Stimulated activated CD4-positive, alpha-beta T cell treated with anti-CD3 and anti-CD28 coated beads, Interleukin-2, amount 100 ng/mL, for 4 hours (primary cell): ENCODE measurements around the gene C1QL2.

Experiments
- DNase-seq: peaks from one replicate; pipeline ENCODE4 v3.0.0-alpha.2; 2020; ENCODE audit warnings: low read depth

Gene C1QL2

DNA sequence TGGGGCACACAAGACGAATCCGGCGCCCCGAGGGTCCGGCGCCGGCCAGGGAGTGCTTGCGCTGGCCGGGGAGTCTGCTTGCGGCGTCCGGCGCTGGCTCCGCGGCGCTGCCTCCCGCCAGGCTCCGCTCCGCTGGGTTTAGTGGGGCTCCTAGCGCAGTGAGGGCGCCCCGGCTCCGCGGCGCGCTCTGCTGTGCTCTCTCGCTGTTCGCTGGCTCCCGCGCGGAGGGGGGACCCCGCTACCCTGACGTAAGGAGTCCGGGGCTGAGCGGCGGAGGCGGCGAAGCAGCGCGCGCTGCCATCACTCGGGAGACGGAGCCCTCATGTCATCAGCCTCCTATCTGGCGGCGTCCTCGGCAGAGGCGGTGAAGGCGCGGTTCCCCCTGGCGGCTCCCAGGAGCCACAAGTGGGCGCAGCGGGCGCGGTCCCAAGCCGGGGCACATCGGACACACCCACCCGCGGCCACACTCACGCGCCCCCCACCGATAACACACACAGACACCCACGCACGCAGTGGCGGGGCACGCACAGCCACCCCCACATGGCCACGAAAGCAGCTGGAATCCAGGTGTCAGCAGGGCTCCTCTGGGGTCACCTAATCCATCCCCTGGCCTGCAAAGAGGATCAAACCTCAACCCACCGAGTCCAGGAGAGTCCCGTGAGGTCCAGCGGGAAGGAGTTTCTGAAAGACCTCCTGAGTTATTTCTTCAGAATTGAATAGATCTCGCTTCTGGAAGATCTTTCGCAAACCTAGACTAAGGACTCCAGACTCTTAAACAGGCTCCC lies at the start of gene C1QL2:
C1QL2 (minus strand) TSS at position 189 of the 785 bp plus-strand sequence. CDS start 482 bp downstream, outside the sequence.
- no peak for DNase-seq

DNA sequence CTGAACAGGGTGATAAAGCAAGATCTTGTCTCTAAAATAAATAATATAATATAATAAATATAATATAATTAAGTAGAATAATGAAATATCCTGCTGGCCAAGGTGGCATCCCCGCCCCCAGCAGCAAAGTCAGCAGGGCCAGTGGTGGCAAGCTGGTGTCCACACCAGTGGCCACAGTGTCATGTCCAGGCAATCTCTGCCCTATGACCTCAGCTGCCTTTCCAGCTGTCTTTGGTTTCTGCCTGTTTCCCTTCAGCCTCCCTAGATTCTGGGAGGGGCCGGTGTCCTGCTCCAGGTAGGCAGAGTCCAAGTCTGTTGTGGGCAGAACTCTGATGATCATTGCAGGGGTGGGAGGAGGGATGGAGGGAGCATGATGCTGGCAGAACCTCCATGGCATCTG lies 48.9 kb upstream of the C1QL2 start:
- DNase-seq = no peak

- no peak for DNase-seq
Measured at GRCh38 chr2:119206201-119206600, 47.6 kb upstream of the C1QL2 start.

- DNase-seq = no peak
Measured at GRCh38 chr2:119205001-119205706, 46.6 kb upstream of the C1QL2 start.

DNA sequence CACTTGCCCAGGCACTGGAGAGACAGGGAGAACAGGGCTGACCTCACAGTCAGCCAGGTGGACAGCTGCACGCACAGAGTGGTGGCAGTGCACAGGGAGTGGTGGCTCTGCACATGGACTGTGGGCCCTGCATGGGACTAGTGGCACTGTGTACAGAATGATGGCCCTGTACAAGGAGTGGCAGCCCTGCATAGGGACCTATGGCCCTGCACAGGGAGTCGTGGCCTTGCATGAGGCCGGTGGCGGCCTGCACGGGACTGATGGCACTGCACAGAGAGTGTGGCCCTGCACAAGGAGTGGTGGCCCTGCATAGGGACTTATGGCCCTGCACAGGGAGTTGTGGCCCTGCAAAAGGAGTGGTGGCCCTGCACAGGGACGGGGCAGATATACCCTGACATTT lies 46.0 kb upstream of the C1QL2 start:
- DNase-seq = no peak

DNA sequence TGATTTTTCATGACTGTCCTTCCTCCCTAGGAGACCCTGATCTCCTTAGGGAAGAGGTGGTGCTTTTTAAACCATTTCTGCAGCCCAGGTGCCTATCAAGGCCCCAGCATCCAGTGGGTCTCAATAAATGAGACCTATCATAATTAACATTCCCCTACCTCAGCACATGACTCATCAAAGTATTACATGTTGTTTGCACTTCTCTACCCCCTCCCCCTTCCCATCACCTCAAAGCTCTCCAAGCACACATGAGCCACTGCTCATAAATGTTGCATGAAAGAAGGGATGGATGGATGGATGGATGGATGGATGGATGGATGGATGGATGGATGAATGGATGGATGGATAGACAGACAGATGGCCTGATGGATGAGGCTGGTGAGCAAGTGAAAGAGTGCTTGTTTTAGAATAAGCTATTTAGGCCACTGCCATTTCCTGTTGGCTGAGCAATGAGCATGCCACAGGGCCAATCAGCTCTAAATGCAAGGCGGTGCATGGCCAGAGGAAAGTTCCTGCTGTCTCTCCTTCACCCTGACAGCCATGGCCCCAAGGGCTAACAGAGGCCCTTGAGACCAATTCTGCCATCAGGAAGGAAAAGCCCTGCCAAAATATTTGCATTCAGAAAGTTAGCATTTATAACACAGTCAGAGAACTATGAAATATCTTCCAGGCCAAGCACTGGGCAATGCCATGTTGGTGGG lies 44.2 kb upstream of the C1QL2 start:
- DNase-seq = no peak

GRCh38 chr2:119201815-119202214 lies 43.3 kb upstream of the C1QL2 start:
- DNase-seq = no peak

DNA sequence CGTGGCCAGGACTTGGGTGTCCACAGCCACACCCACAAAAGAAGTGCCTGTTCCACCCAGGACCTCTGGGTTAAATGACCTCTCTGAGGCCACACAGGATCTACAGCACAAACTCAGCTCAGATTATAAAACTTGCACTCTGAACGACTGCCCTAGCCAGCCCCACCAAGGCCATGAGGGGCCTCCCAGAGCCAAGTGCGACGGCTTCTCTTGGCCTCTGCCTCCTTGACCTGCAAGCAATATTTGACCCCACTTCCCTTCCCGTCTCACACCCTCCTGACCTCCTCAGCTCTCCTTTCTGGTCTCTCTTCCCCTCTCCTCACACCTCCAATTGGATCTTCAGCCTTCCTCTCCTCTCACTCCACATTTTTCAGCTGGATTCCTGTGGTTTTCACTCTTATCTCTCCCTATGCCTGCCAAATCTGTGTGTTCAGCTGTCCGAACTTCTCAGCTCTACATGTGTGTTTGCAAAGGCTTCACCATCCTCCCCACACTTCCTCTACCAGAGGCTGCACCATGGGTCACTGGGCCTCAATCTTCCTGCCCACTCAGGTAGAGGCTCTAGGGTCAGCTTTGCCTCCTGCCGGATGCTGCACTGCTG lies 39.8 kb upstream of the C1QL2 start:
- no peak for DNase-seq

DNA sequence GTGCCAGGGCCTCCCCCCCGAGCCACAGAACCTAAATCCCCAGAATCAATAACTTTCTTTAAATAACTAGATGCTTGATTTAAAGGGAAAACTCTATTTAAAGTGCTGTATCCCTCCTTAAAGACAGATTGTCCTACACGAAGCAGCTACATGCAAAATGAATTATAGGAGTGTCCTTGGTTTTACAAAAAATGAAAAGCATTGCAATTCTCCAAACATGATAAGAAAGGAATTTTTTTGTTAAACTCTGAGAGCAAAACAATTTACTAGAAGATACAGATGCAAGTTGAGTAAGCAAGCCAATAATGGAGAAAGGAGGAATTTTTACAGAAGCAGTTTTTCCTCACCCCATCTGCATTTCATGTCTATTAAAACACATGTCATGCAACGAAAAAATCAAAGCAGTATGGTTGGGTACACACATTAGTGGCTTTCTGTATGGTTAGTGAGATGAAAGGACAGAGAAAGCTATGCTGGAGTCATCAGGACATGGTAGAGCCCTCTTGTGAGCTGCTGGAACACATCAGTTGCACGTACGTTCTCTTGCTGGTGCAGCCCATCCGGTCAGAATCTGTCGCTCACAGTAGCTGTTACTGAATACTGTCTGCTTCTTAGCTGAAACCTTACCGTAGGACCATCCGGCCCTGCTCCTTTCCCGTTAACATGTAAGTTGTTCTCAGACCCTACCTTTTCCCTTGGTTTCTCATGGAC lies 39.1 kb upstream of the C1QL2 start:
- no peak for DNase-seq

DNA sequence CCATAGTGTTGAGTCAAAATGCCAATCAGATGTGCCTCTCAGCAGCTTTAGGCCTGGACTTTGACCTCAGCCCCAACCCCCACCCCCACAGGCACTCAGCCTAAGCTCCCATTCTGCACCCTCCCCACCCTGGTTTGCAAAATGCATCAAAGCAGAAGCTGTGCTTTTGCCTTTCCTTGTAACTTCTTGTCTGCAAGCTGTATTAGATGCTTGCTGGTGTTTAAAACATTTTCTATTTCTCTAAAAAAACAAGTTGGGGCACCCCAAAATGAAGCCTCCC lies 38.5 kb upstream of the C1QL2 start:
- DNase-seq = no peak

DNA sequence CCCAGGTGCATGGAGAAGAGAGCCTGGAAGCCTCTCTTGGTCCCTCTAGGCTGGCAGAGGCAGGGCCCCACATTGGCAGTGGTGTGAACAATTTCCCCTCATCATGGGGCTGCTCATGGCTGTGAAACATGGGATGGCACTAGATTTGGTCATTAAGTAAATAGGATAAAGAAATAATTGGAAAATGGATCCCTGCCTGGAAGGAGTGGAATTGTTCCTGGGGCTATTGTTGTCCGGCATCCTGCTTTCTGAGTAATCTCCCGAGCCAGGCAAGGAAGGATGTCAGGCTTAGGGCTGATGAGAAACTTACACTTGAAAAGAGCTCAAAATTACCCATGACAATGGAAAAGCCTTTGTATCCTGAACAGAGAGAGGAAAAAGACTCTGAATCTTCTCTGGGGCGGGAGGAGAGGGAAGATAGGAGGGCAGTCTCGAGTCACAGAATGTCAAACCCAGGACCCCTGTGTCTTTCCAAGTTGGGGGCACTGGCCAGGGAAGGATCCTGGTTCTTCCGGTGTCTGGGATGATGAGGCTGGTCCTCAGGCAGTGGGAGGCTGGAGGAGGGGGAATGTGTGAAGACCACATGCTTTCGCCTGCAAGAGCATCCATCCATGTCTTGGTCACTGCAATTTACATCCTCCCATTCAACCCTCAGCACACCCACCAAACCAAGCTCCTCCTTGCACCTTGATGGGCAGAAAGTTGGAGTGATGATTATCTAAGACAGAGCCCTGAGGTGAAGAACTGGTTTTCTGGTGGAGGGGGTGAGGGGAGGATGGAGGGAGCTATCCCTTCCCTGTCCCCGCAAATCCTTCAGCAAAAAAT lies 38.0 kb upstream of the C1QL2 start:
- DNase-seq = no peak

- no peak for DNase-seq
Measured at GRCh38 chr2:119195887-119196286, 37.3 kb upstream of the C1QL2 start.

GRCh38 chr2:119195001-119195400 lies 36.5 kb upstream of the C1QL2 start:
- no peak for DNase-seq

GRCh38 chr2:119192893-119193292 lies 34.3 kb upstream of the C1QL2 start:
- no peak for DNase-seq

GRCh38 chr2:119190321-119191111 lies 32.0 kb upstream of the C1QL2 start:
- no peak for DNase-seq

GRCh38 chr2:119184512-119184911 lies 26.0 kb upstream of the C1QL2 start:
- no peak for DNase-seq

DNA sequence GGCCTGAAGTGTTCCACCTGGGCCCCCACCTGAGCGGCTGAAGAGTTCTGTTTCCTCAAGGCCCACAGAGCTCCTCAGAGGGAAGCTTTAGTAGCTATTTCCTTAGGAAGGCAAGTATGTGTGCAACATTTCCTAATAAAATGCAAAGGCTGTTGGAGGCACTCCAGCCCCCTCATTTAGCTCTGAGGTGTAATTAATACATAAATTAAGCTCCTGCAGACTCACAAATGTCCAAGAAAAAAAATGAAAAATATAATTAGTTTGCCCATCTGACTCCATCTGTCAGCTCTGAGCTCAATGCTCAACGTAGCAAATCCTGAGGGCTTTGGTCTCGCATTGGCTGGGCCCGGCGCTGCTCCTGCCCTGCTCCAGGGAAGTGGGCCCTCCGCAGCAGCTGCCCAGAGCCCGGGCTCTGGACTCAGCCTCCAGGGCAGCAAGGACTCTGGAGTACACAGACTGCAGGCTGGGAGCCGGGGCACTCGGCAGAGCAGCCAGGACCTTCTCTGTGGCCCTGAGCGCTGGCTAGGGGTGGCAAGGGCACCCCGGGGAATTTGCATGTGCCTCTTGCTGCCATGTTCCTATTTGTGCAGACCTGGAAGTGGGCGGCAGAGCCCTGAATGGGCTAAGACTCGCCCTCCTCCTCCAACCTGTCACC lies 23.4 kb upstream of the C1QL2 start:
- no peak for DNase-seq

GRCh38 chr2:119181391-119181790 lies 22.8 kb upstream of the C1QL2 start:
- no peak for DNase-seq

DNA sequence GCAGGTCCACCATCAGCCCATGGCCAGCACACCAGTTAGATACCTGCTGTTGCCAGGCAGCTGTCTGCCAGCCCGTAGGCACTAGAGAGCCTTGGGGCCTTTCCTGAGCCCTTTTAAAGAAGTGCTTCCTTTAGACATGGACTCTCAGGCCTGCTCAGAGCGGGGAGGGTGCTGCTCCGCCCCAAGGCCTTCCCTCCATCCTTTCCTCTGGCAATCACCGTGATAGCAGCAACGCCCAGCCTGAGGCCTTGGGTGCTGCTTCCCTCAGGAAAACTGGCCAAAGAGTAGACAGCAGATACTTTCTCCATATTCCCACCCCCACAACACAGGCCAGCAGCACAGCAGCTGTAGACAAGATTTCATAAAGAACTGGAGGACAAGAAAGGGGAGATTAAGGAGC lies 22.3 kb upstream of the C1QL2 start:
- no peak for DNase-seq

- DNase-seq = no peak
Measured at GRCh38 chr2:119179991-119180390, 21.4 kb upstream of the C1QL2 start.
